Pancreas (tissue), 10 donors: Measurements from ENCODE around the gene SFXN5. TPM values are rescaled to one million over a fixed set of nuclear protein-coding genes. Genes with fewer than 3 reads are reported as not detected.
"Not testable (repeated sequence)": the region's sequence is repeated elsewhere in the genome, so short reads cannot be mapped to it uniquely, and the experiment has no call there.

ENCODE experiments used
- ATAC-seq, 4 donors: fragments of 200-7000 bp; cut with Tn5 transposase; one replicate each; pipeline versions ENCODE4 v1.8.0 to v1.9.1; 2020; ENCODE audit warnings: mild to moderate bottlenecking in 4 of 4, moderate library complexity in 4 of 4
- DNase-seq, 6 donors: peaks; one replicate each; pipeline ENCODE4 v3.0.0-alpha.2; 2020
- FAIRE-seq: peaks from 2 replicates; lab custom pipeline; 2012; peaks lifted over from hg19 to GRCh38; lab: Jason Lieb, UNC
- H3K27ac ChIP-seq, 4 donors: fragments of 200-600 bp; sonication (generic); 1 replicate in 3 of 4; 2 replicates in 1 of 4; pipeline versions ENCODE4 v1.5.0 to v1.8.0; 2020
- H3K27me3 ChIP-seq, 4 donors: fragments of 200-600 bp; one replicate each; pipeline ENCODE4 v1.8.0; 2021
- H3K36me3 ChIP-seq, 3 donors: fragments of 200-600 bp; sonication (generic) in 1 of 3; one replicate each; pipeline versions ENCODE4 v1.5.0 to v1.8.0; 2020 to 2021
- H3K4me1 ChIP-seq, 3 donors: fragments of 200-600 bp; one replicate each; pipeline ENCODE4 v1.8.0; 2021
- H3K4me3 ChIP-seq, 4 donors: fragments of 200-600 bp; sonication (generic) in 2 of 4; one replicate each; pipeline versions ENCODE4 v1.5.0 to v1.8.0; 2020 to 2021
- H3K9me3 ChIP-seq, 4 donors: fragments of 200-600 bp; one replicate each; pipeline ENCODE4 v1.8.0; 2021
- CTCF ChIP-seq, 4 donors: fragments of 200-600 bp; sonication (generic) in 3 of 4; IDR thresholded peaks; one replicate each; pipeline versions ENCODE4 v1.5.0 to v1.8.0; 2021; ENCODE audit warnings: antibody characterized with exemption in 4 of 4
- WGBS, 2 donors: extraction: QIAGEN DNeasy Blood & Tissue Kit; methylation state at CpG; one replicate each; pipeline ENCODE4 v1.1.7; 2013; 5-methylcytosine and 5-hydroxymethylcytosine counted together
- intact Hi-C, 3 donors: fragments of 100-400 bp; cut with DNase I; formaldehyde crosslinking; loops; one replicate each; pipeline versions ENCODE4 v1.11.1 to v1.14.2; 2022
- polyA plus RNA-seq, 2 donors: library from polyadenylated mRNA; stranded (reverse); fragments of 200-250 nt; gene quantifications; one replicate each; pipeline ENCODE4 v1.2.3, GENCODE V29; 2013
- total RNA-seq, 6 donors: library from RNA; stranded (reverse); fragmentation: NEBNext Ultra II Directional in 4 of 6; extraction: Animal tissue kit (Norgen Biotek cat#: 25700) in 4 of 6; gene quantifications; one replicate each; pipeline versions ENCODE4 v1.2.1 to v1.2.4, GENCODE V29; 2021 to 2023
- donor health status: healthy with polysubstance abuse.
- donor health status: DM: no; HTN: no; CAD: no; lungs with moderate emphysema.
- donor health status: DM: no; HTN: no; CAD: no.
- donor health status: control.
- donor health status: control.
- donor health status: Bipolar disorder and iron deficiency.
- donor health status: DM: yes; HTN: yes; CAD: no.
- donor health status: DM: no; HTN: no; CAD: no.
- donor health status: DM: no; HTN: no; CAD: no.
- donor health status: DM: yes; HTN: yes; CAD: no.

The SFXN5 gene
- total RNA-seq (1 to 10 TPM; 2.6 to 8.4 (median 4.8) TPM), polyA plus RNA-seq (1 to 10 TPM; 5.3 to 7.0 TPM)

- intact Hi-C loops: no loop called here
- no peaks in the 10 kb centered on the region for H3K9me3 ChIP-seq
- peak within 1 kb of the TSS; percentile 81 to 100 (median 92) for H3K4me3 ChIP-seq
- H3K27me3 ChIP-seq: no peaks in the 10 kb centered on the region
- DNase-seq: peak; percentile 97 to 99 (median 98)
- peak; percentile 96 to 99 (median 96) for ATAC-seq
- no peak for TF ChIP-seq CTCF (IDR thresholded peaks at IDR 0.05)
- peaks cover 0 to 10% (median 0%) of the 10 kb centered on the region in 3 donors for H3K4me1 ChIP-seq
- no peaks in the 10 kb centered on the region for H3K36me3 ChIP-seq
- WGBS, 2 donors: 2% methylated on average over 64 to 67 of the region's 67 CpGs
- H3K27ac ChIP-seq: peak within 1 kb of the TSS; percentile 88 to 95 (median 92)
- FAIRE-seq: no peak
Measured at GRCh38 chr2:73071360-73072128, at the start of gene SFXN5. SFXN5 (minus strand) TSS chr2:73071712; CDS start chr2:73071705, 7 bp downstream.

GRCh38 chr2:73119611-73120239 is 48.2 kb upstream of the SFXN5 start:
- H3K36me3 ChIP-seq, intact Hi-C loops, DNase-seq, FAIRE-seq, H3K27me3 ChIP-seq, H3K4me1 ChIP-seq, ATAC-seq, H3K9me3 ChIP-seq, H3K27ac ChIP-seq, H3K4me3 ChIP-seq: not testable (repeated sequence)
- WGBS, 2 donors: 46 to 55% methylated on average over 11 of the region's 11 CpGs

GRCh38 chr2:73117441-73117840 is 45.9 kb upstream of the SFXN5 start:
- WGBS, 2 donors: 77 to 79% methylated on average over 1 of the region's 1 CpG
- intact Hi-C loops: no loop called here
- ATAC-seq: no peak
- H3K4me1 ChIP-seq: peaks cover 0 to 3% (median 0%) of the 10 kb centered on the region in 3 donors
- H3K27ac ChIP-seq: no peak overlapping the region
- no peak for FAIRE-seq
- no peaks in the 10 kb centered on the region for H3K27me3 ChIP-seq
- H3K9me3 ChIP-seq: no peaks in the 10 kb centered on the region
- H3K36me3 ChIP-seq: no peaks in the 10 kb centered on the region
- H3K4me3 ChIP-seq: no peak overlapping the region
- no peak for DNase-seq
- TF ChIP-seq CTCF (IDR thresholded peaks at IDR 0.05): no peak

- peaks cover 0 to 3% (median 0%) of the 10 kb centered on the region in 3 donors for H3K4me1 ChIP-seq
- DNase-seq (no peak), ATAC-seq (no peak), FAIRE-seq (no peak)
- no peaks in the 10 kb centered on the region for H3K36me3 ChIP-seq
- TF ChIP-seq CTCF (IDR thresholded peaks at IDR 0.05): no peak
- 74 to 78% methylated on average over 8 of the region's 8 CpGs for WGBS, 2 donors
- intact Hi-C loops: no loop called here
- H3K9me3 ChIP-seq: no peaks in the 10 kb centered on the region
- no peak overlapping the region for H3K4me3 ChIP-seq
- H3K27ac ChIP-seq: no peak overlapping the region
- H3K27me3 ChIP-seq: no peaks in the 10 kb centered on the region
Measured at GRCh38 chr2:73116182-73116960, 44.9 kb upstream of the SFXN5 start.

GRCh38 chr2:73114273-73114867 is 42.9 kb upstream of the SFXN5 start:
- peaks cover 0 to 12% (median 0%) of the 10 kb centered on the region in 3 donors for H3K4me1 ChIP-seq
- H3K9me3 ChIP-seq: no peaks in the 10 kb centered on the region
- H3K27ac ChIP-seq: no peak overlapping the region
- ATAC-seq: no peak
- 87 to 89% methylated on average over 4 of the region's 4 CpGs for WGBS, 2 donors
- TF ChIP-seq CTCF (IDR thresholded peaks at IDR 0.05): no peak
- no peak for DNase-seq
- H3K4me3 ChIP-seq: no peak overlapping the region
- FAIRE-seq: no peak
- no peaks in the 10 kb centered on the region for H3K36me3 ChIP-seq
- intact Hi-C loops: no loop called here
- no peaks in the 10 kb centered on the region for H3K27me3 ChIP-seq
